ENCODE data around the gene GPRC5A.

DNA sequence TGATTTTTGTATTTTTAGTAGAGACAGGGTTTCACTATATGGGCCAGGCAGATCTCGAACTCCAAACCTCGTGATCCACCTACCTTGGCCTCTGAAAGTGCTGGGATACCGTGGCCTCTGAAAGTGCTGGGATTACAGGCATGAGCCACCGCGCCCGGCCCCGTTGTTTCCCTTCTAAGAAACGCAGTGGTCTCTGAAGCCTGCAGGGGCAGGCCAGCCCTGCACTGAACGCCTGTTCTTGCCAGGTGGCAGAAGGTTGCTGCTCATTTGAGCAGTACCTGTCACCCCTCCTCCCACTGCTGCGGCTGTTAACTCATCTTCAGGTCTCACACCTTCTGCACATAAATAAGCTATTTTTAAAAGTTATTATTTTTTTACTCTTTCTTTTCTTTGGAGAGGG is 24.3 kb downstream of the GPRC5A start:
- TF ChIP-seq, protein P1, sequence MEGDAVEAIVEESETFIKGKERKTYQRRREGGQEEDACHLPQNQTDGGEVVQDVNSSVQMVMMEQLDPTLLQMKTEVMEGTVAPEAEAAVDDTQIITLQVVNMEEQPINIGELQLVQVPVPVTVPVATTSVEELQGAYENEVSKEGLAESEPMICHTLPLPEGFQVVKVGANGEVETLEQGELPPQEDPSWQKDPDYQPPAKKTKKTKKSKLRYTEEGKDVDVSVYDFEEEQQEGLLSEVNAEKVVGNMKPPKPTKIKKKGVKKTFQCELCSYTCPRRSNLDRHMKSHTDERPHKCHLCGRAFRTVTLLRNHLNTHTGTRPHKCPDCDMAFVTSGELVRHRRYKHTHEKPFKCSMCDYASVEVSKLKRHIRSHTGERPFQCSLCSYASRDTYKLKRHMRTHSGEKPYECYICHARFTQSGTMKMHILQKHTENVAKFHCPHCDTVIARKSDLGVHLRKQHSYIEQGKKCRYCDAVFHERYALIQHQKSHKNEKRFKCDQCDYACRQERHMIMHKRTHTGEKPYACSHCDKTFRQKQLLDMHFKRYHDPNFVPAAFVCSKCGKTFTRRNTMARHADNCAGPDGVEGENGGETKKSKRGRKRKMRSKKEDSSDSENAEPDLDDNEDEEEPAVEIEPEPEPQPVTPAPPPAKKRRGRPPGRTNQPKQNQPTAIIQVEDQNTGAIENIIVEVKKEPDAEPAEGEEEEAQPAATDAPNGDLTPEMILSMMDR (IDR thresholded peaks at IDR 0.05), result no peak
- TF ChIP-seq POLR2A (IDR thresholded peaks at IDR 0.05; ENCODE audit: low read depth) (no peak), POLR2AphosphoS5 (IDR thresholded peaks at IDR 0.05) (no peak)

Measured in esophagus muscularis mucosa (tissue), 3 donors.